GM18517 (cell line): ENCODE measurements around the gene CCDC171.
"Not testable (repeated sequence)": the region's sequence is repeated elsewhere in the genome, so short reads cannot be mapped to it uniquely, and the experiment has no call there.

Experiments used
- ATAC-seq: cut with Tn5 transposase; IDR thresholded peaks from one replicate; pipeline ENCODE4 v1.9.1; 2021; ENCODE audit warnings: mild to moderate bottlenecking, moderate library complexity; ENCODE audit not compliant: unreplicated experiment

The CCDC171 gene

DNA sequence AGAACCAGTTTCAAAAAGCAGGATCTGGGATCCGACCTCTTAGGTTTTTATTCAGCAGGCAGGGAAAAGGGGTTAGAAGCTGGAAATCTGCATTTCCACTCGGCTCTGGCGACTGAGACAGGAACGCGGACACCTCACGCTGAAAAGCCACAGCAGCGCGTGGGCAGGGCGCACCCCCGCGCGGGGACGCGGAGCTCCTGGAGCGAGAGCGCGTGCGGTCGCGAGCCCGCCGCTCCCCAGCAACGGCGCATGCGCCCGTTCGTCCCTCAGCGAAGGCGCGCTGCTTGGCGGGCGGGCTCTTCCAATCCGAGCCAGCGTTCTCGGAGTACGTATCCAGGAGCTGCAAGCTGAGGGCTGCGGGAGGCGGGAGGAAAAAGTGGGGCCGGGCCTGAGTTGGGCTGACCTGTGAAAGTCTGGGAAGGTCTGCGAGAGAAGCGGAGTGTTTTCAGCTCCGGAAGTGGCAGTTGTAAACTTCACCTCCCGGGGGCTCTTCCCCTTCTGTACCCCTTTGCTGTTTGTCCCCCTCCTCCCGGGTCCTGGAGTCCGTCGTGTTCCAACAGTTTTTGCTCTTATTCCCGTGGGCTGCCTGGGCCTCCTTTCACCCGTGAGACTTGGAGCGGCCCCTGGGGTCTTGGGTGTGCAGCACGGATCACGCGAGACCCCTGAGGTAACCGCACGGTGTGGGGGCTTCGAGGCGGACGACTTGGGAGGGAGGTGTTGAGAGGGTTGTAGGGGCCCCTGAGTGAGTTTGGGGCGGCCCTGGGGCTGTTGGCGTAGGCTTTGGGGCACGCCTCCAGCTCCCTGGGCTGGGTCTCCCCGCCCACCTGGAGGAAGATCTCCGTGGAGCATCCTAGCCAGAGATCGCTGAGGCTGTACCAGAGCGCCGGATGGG lies at the start of gene CCDC171:
CCDC171 (plus strand) TSS at position 408 of the 892 bp plus-strand sequence. CDS start 11,046 bp downstream, outside the sequence.
- peak; percentile 65 for ATAC-seq

DNA sequence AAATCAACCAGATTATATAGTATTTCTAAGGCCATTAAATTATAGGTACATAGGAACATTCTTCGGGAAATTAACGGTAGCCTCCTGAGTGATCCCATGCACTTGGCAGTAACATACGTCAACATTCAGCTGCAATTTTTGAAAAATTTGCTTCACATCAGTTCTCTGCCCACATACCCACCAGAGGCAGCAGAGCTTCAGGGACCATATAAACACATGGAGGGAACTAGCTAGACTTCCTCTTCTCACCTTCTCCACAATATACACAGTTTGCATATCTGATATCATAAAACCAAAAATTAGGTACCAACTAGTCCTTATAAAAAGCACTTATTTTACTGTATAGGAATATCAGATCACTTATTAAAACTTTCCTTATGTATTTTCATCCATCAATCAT lies 46.9 kb upstream of the CCDC171 start:
- no peak for ATAC-seq

DNA sequence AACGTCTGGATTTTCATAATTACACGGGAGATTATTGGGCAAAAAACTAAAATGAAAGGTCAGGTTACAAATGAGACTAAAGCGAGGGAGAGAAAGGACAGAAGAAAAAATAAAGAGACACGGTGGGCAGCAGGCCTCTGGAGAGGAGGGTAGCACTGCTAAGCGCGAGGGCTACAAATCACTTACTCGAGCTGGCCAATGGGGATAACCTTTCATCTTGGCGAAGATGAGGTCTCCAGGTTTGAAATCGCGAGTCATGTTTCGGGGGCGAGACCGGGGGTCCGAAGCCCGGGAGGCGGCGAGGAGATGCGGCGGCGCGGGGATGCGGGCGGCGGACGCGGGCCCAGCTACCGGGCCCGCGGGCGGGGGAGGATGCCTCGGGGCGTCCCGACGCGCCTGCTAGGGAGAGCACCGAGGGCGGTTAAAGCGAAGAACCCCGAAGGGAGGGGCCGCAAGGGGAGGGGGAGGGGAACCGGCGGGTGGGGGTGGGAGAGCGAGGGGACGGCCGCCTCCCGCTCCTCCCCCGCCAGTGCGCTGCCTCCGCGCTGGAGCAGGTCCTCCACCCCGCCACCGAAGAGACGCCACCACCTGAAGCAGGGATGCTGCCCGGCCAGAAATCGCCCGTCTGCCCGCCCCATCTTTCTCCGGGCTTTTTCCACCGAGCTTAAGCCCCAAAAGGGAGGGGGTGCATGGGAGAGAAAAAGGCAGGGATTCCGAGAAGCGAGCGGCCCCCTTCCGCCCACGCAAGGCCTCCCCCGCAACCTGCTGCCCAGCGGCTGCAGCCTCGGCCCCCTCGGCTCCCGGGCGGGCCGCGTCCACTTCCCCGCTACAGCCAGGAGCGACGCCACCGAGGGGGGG lies 42.7 kb upstream of the CCDC171 start:
- ATAC-seq, result peak; percentile 28

DNA sequence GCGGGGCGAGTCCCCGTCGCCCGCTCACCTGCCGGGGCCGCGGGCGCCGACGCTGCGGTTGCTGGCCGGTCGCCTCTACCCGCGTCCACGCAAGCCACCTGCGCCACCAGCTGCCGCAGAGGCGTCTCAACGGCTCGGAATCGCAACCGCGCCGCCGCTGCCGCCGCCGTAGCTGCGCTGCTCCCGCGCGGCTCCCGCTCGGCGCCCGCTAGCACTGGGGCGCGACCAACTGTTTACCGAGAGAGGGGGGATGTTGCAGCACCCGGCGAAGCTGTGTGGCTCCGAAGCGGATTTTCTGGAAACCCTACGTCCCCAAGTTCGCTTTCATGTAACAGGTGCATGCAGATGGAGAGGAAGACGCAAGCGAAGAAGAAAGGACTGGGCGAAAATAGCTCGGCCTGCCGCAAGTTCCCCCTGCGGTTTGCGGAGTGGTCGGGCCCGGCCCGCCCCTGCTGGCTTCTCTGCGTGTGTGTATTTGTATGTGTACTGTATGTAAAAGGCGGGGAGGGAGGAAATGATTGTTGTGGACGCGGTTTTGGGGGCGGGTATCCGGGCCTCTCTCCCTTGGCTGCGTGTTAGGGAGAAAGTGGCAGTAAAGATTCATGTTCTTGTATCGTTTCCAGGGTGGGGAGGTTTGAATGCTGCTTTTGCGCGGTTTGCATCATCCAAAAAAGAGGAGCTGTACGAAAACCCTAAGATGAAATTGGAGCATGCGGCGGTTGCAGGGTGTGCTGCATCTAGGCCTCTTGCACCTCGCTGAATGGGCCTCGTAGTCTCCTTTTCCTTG lies 41.9 kb upstream of the CCDC171 start, which contains the start of gene PSIP1:
PSIP1 (minus strand) TSS at position 182 of the 787 bp plus-strand sequence. CDS start 782 bp downstream, outside the sequence.
- peak; percentile 81 for ATAC-seq

DNA sequence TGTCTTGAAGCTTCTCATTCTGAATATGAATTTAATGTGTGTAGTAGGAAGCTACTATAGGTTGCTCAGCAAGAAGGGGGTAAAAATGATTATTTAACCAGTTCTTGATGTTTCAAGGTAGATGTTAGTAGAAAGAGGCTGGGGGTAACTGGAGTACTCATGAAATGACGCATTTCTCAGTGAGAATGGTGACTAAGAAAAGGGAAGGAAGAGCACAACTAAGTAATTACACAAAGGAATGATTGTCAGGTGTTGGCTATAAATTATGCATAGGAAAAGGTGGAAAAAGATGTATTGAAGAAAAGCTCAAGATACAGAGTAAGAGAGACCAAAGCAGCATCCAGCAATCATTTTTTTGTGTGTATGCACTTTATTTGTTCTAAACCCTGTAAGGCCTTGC lies 40.6 kb upstream of the CCDC171 start:
- no peak for ATAC-seq

DNA sequence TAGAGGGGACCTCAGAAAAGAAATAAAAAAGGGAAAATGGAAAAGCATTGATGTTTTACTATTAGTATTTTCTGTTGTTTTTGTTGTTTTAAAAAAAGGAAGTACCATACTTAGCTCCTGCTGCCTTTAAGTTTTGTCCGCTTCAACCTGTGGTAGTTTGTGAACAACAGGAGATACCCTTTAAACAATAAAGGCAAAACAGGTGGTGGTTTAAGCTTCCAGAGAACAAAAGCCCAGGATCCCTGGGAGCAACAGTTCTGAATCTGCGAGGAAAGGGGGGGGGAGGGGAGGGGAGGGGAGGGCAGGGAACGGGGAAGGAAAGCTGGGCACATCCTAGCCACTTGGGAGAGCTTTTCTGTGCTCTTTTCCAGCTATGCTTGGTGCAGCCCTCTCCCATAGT lies 40.0 kb upstream of the CCDC171 start:
- ATAC-seq, result no peak

DNA sequence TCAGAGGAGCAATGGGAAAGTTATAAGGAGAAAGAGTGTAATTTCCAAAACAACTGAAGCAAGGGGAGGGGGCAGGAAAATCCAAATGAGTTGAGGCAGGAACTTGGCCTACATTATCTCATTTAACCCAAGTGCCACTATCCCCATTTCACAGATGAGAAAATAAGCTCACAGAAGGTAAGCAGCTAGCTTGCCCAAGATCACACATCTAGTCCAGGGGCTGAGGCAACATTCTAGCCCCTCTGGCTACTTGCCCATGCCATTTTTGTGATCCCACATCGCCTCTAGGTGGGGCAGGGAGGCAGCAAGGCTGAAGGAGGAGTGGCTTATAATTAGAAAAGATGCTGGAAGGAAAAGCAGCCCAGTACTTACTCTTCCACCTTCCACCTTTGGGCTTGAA lies 39.5 kb upstream of the CCDC171 start:
- ATAC-seq, result no peak

DNA sequence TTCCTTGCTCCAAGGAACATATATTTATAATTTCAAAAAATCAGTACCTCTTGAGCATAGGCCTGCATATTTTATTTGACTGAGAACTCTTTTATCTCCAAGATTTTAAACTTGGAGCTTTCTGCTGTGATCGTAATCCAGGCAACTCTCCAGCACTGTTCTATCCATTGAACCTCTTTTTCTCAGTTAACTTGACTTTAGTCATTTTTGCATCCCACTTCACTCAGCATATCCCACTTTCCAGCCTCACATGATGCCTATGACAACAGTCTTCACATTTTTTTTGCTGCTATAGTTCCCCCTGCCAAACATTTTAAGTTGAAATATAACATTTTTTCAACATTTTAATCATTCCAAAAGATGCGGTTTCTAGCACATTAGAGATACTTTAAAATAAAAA lies 33.0 kb upstream of the CCDC171 start:
- no peak for ATAC-seq

DNA sequence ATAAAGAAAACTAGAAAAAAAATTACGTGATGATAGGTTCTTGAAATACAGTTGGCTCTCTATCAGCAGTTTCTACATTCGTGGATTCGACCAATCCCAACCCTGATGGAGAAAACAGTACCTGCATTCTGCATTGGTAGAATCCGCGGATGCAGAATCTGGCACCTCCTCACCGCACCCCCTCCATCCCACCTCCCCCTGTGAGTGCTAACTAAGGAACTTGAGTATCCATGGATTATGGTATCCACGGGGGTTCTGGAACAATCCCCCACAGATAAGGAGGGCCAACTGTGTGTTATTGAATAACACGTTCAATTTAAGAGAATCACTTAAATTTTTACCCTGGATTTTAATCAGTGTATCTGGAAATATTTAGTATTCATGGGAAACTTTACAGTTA lies 31.6 kb upstream of the CCDC171 start:
- ATAC-seq, result no peak

DNA sequence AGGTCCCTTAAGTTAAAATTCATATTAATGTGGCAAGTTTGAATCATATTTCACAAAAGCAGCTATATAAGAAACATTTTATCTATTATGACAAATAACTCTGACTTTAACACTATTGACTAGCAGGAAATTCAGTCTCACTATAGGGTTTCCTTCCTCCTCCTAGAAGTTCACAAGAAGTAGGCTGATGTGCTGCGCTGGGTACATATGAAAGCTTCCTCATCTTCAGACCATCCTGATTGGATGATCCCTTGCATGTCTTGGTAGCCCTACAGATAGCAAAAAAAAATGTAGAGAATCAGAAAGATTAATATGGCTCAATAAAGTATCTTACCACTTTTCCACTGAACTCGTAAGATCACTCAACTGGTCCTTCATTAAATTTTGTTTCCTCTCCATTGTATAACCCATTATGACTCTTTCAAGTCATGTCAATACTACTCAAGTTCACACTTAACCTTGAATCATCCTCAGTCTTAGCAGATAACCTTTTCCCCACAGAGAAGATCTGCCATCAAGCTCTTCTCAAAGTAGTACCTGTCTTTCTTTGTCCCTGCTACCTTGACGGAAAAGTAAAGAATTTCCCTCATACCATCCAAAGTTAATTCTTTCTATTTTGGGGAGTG lies 30.6 kb upstream of the CCDC171 start:
- no peak for ATAC-seq

DNA sequence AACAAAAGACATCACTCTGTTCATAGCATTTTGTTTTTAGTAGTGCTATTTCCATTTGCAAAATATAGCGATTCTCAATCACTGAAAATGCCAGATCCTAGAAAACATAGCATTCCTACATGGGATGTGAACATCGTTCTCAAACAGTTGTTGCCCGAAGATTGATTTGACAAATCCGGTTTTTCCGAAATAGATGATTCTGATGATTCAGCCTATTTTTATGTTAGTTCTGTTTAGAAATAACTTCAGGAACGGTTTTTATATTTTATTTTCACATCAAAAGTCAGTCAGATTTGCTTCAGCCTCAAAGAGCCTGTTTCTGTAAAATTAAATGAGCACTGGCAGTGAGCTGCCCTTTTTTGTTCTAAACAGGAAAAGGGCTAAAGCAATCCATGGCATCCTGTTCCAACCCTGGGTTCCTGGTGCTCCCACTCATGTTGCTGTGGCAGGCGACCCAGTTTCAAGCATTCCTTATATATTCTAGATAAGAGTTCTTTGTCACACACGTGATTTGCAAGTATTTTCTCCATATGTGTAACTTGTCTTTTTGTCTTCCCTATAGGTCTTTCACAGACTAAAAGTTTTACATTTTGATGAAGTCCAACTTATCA lies 27.9 kb upstream of the CCDC171 start:
- ATAC-seq, result no peak

DNA sequence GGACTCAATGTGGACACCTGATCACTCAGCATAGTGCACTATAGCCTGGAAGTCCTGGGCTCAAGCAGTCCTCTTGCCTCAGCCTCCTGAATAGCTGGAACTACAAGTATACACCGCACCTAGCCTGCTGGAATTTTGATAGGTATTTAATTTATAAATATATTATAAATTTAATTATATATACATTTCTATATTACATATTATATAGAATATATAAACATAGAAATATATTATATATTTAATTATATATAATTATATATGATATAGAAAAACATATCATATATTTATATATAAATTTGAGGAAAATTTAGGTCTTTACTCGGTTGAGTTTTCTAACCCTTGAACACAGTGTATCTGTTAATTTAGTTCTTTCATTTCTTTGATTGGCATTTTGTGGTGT lies 26.9 kb upstream of the CCDC171 start:
- ATAC-seq, result no peak

DNA sequence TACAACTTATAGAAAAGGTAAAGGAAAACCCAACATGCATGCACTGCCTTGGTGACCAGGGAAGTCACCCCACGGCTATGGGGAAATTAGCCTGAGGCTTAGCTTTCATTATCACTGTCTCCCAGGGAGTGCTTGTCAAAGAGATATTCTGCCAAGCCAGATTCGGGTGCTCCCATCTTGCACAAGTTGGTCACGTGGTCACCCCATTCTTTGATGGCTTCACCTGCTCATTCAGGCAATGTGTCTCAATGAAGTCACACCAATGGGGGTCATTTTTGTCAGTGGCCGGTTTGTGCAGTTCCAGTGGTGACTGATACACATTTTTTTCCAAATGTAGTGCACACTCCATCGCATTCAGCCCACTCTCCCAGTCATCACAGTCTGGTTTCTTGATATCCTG lies 25.8 kb upstream of the CCDC171 start:
- ATAC-seq, result not testable (repeated sequence)

DNA sequence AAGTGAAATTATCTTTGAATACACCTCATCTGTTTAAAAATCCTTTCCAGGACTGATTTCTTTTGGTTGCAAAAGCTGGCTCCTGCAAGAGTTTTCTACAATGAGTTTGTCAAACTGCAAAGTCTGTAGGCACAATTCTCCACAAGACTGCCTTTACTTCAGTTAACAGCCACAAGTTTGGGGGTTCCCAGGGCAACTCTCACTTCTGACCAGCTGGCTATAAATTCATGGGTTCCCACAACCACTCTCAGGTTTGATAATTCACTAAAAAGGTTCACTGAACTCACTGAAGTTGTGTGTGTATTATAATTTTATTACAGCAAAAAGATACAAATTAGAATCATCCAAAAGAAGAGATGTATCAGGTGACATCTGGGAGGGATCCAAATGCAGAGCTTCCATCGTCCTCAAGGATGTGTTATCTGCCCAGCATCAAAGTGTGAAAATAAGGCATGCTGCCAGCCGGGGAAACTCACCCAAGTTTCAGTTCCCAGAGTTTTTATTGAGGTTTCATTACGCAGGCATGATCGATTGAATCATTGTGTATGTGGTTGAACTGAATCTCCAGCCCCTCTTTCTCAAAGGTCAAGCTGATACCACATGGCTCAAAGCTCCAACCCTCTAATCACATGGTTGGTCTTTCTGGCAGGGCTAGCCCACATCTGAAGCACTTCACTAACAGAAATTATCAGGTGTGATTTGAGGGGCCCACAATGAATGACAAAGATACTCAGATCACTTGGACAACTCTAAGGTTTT lies 23.1 kb upstream of the CCDC171 start:
- ATAC-seq, result peak; percentile 88

DNA sequence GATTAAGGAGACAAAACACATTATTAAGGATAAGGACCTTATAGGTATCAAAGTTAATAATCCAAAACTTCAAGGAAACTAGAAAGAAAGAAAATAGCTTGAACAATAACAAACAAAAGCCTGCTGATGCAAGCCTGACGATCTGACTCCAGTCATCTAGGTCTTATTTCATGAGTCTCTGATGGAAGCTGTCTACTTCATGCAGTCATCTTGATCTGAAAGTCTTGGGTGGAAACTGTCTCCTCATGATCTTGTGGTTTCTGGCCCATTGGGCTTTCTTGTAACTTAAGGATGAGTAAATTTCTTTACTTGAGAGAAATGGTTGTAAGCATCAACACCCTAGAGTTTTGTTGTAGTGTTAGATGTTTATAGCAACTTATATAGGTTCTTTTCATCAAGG lies 21.5 kb upstream of the CCDC171 start:
- no peak for ATAC-seq

DNA sequence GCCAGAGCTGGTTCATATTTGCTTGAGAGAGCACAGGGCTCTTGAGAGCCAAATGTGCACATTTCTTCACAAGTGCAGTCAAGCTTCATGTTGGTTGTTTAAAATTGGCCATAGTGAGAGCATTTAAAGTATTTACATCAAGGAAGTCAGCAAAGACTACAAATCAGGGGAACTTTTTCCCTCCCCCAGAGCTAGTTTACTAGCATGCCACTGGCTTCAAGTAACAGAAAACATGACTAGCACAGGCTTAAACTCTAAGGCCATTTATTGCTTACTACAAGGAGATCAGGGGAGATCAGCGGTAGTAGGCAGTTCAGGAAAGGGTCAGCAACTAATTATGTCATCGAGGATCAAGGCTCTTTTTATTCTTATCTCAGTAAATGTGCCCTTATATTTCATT lies 11.0 kb upstream of the CCDC171 start:
- ATAC-seq, result no peak

DNA sequence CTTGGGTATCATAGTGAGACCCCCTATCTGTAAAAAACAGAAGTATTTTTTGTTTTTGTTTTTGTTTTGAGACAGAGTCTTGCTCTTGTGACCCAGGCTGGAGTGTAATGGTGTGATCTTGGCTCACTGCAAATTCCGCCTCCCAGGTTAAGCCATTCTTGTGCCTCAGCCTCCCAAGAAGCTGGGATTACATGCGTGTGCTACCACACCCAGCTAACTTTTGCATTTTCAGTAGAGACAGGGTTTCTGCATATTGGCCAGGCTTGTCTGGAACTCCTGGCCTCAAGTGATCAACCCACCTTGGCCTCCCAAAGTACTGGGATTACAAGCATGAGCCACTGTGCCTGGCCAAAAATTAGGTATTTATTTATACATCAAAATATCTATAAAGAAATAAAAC lies 10.2 kb upstream of the CCDC171 start:
- ATAC-seq, result no peak

DNA sequence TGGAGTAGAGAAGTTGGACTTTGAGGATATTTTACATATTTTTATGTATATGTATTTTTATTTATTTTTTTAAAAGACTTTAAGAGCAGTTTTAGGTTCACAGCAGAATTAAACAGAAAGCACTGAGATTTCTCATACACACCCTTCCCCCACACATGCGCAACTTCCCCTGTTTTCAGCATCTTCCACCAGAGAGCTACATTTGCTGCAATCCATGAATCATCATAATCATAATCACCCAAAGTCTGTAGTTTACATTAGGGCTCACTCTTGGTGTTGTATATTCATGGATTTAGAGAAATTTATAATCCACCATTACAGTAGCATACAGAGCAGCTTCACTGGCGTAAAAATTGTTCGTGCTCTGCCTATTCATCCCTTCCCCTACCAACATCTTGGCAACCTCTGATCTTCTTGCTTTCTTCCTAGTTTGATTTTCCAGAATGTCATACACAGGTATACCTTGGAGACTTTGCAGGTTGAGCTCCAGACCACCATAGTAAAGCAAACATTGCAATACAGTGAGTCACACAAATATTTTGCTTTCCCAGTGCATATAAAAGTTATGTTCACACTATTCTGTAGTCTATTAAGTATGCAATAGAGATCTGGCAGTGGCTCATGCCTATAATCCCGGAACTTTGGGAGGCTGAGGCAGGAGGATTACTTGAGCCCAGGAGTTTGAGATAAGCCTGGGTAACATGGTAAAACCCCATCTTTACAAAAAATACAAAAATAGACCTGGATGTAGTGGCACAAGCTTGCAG lies 9.6 kb upstream of the CCDC171 start:
- no peak for ATAC-seq

DNA sequence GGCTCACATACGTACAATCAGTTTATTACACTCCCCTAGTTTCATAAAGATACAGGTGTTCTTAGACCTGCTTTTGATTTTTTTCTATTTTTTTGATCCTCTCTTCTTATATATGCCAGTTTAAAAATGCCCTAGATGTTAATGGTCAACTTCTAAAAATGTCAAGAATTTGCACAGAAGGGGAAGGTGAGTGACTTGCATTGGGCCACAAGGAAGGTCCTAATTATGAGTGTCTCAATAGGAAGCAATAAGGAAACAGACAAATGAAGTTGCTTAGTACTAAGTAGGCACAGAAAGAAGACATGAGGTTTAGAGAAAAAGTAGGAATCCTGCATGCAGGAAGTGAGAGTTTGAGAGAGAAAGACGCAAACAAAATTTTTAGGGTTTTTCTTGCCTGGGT lies 3.2 kb upstream of the CCDC171 start:
- ATAC-seq, result no peak
